ENCODE results near the gene EXOSC2.
A peak's percentile ranks its signal among the peaks of the same experiment; 100 is the strongest.

Gene EXOSC2

DNA sequence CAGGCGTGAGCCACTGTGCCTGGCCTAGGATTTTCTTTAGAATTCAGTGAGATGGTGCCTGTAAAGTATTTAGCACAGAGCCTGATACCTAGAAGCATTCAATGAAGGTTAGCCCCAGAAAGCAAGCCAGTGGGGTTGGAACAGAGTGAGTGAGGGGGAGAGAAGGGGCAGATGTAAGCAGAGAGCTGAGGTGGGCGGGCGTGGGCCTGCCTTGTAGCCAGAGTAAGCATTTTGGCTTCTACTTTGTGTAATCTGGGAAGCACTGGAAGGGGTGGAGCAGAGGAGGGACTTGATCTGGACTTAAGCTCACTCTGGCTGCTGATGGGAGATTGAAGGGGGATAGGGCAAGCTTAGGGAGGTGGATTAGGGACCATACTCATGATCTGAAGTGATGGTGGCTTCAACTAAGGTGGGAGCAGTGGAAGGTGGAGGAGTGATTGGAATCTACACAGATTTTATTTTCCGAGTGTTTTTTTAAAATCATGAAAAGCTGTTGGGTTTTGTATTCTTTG is 2.6 kb downstream of the EXOSC2 start:
- no peak for DNase-seq (ENCODE audit: low read depth in 1 of 2, low spot score in 1 of 2)

DNA sequence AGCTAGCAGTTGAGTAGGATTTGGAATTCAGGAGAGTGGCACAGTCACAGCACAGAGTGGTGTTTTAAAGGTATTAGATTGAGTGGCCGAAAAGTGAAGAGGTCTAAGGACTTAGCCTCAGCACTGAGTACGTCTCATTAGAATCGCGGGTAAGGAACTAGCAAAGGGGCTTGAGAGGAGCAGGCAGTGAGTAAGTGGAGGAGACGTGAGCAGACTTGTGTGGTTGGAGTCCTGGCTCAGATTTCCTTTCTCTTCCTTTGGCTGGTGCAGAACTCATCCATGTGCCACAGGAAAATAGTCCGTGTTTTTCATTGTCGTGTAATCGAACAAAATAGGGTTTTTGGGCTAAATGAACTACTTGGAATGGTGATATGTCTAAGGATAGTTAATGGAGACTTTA is 3.4 kb downstream of the EXOSC2 start:
- DNase-seq (ENCODE audit: low read depth in 1 of 2, low spot score in 1 of 2), result no peak

DNA sequence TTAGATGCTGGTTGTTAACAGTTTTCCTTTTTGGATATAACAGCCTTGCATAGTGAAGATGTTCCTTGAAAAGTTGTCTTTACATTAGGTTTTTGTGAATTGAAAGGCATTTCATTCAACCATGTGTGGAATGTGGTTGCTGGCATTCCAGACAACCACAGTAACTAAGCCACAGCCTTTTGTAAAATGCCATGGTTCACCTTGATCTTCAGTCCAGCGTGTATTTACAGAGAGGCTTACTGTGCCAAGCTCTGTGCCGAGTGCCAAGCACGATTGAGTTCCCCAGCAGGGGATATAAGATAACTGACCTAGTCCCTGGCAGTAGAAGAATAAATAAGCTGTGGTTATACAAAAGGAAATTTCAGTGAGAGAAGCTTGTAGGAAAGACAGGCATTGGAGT is 4.9 kb downstream of the EXOSC2 start:
- no peak for DNase-seq (ENCODE audit: low read depth in 1 of 2, low spot score in 1 of 2)

DNA sequence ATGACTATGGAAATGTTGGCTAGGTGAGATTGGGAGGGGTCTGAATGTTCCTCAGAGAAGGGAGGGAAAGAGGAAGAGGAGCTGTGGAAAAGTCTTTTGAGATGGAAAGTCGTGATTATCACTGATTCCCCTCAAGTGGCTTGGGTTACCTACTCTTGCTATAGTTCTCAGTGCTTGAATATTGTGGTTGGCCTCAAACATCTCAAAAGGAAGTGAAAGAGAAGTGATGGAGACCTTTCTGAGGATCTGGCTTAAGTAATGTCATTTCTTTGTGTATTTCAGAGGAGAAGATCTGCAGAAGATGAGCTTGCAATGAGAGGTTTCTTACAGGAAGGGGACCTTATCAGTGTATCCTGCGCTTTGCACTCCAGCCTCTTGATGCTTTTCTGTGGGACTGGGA is 5.5 kb downstream of the EXOSC2 start:
- DNase-seq (ENCODE audit: low read depth in 1 of 2, low spot score in 1 of 2), result no peak

DNA sequence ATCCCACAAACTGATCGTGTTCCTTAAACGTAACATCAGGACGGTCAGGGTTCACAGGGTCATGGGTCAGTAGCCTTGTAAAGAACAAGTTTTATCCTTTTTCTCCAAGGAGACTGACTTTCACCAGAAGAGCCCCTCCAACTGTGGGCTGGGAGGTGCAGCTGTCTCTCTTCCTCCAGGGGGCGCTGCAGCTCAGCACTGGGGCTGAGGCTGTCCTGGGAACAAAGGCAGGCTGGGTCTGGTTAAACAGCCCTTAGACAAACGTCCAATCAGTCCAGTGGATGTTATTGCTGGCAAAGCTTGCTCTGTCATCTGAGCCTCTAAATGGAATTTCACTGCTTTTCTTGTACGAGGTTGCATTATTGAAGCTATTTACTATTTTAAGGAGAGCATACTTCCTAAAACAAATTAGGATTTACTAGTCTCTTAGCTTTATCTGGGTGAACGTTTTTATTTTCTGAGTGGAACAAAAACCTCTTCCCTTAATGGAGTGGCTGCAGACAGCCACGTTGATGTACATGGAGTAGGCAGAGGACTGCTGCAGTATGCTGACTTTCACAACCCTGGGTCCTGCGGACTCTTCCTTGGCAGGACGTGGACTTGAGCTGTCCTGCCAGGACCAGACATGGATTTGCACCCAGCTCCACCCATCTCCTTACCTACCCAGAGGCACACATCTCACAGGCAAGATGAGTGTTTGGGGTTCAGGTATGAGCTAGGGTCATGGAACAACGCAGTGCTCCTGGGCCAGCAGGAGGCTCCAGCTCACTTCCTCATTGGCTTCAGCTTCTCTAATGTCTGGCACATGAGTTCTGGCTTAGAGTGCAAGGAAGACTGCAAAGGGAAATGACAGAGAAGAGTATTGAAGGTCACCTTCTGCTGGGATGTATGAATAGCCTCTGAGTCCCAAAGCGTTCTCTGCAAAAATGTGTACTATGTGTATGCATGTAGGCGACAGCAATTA is 7.8 kb downstream of the EXOSC2 start:
- DNase-seq (ENCODE audit: low read depth in 1 of 2, low spot score in 1 of 2), result peak; percentile 42 to 57

DNA sequence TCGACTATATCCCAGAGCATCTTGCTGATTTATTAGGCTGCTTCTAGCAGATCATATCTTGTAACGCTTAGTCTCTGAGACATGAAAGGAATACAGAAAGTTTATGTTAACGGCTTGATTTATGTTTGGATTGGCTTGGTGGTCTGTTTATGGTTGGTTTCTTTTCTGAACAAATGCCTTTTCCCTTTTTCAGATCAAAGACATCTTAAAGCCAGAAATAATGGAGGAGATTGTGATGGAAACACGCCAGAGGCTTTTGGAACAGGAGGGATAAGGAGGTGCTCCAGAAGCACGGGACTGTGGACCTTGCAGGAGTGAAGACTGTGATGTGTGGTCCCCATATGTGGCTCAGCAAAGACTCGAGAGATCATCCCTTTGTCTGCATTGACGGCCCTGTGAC is 9.9 kb downstream of the EXOSC2 start:
- DNase-seq (ENCODE audit: low read depth in 1 of 2, low spot score in 1 of 2), result no peak

DNA sequence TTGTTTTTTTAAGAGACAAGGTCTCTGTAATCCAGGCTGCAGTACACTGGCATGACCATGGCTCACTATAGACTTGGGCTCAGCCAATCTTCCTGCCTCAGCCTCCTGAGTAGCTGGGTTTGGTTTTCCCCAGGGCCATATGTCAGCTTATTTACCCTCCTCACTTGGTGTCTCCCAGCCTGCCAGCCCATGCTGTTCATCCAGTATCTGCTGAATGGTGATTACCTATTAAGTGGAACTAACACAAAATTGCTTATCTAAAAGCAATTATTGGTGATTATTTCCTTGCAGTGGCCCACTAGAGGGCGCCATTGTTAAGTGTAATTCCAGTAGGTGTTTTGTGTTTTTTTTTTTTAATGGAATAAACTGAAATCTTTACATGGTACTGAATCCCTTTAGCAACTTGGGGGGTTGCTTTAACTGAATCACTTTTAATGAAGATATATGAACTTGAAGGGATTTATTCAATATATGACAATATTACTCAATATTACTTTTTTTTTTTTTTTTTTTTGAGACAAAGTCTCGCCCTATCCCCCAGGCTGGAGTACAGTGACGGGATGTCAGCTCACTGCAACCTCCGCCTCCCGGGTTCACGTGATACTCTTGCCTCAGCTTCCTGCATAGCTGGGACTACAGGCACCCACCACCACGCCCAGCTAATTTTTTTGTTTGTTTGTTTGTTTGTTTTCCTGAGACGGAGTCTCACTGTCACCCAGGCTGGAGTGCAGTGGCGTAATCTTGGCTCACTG is 13.8 kb downstream of the EXOSC2 start:
- peak; percentile 33 to 66 for DNase-seq (ENCODE audit: low read depth in 1 of 2, low spot score in 1 of 2)

DNA sequence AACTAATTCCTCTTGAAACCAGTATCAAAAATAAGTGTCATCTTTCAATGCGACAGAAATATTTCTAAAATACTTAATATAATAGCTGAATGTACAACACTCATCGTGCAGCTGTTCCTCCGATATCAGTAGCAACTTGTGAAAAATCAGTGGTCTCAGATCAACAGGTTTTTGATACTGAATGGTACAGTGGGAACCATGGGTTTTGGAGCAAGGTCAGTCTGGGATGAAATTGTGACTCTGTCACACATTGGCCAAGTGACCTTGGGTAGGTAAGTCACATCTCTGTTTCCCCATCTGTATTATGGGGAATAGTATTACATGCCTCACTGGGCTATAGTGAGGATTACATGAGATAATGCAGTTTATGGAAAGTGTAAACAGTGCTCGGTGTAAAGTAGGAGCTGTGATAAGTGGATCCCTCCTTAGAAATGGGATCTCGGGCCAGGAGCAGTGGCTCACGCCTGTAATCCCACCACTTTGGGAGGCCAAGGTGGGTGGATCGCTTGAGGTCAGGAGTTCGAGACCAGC is 17.3 kb downstream of the EXOSC2 start:
- no peak for DNase-seq (ENCODE audit: low read depth in 1 of 2, low spot score in 1 of 2)

DNA sequence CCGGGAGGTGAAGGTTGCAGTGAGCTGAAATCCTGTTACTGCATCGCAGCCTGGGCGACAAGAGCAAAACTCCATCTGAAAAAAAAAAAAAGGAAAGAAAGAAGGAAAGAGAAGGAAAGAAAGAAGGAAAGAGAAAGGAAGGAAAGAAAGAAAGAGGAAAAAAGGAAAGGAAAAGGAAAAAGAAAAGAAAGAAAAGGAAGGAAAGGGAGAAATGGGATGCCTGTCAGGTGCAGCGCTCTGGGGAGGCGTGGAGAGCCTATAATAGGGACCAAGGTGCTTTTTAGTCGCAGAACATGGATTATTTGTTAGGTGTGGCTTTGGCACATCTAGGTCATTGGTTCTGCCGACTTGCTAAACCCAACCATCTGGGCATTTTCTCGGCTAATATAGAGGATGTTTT is 17.9 kb downstream of the EXOSC2 start:
- no peak for DNase-seq (ENCODE audit: low read depth in 1 of 2, low spot score in 1 of 2)

DNA sequence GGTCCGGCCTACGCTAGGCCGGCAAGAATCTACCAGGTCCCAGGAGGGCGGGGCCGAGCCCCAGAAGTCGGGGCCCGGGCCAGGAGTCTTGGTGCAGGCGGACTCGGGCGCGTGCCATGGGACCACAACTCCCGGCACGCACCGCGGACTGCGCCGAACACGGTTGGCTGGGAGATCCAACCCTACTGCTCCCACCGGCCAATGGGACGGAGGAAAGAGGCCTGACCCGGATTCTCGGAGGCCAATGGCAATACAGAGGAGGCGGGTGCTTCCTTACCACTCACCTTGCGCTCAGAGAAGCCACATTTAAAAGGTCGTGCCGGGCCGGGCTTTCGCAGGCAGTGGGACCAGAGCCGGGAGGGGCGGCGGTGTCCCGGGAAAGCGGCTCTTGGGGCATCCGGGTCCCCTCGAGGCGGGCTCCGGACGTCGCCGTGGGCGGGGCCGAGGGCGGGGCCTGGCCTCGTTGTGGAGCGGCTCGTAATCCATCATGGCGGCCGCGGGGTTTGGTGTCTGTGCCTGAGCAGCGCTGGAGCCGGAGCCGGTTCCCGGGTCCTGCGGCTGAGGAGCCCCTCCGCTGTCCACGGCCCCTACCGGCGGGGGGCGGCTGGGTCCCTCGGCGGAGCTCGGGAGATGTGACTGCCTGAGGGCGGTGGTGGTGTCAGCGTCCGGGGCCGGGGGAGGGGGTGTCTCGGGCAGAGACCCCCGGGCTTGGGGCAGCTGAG is 19.1 kb downstream of the EXOSC2 start:
- peak; percentile 89 to 97 for DNase-seq (ENCODE audit: low read depth in 1 of 2, low spot score in 1 of 2)

DNA sequence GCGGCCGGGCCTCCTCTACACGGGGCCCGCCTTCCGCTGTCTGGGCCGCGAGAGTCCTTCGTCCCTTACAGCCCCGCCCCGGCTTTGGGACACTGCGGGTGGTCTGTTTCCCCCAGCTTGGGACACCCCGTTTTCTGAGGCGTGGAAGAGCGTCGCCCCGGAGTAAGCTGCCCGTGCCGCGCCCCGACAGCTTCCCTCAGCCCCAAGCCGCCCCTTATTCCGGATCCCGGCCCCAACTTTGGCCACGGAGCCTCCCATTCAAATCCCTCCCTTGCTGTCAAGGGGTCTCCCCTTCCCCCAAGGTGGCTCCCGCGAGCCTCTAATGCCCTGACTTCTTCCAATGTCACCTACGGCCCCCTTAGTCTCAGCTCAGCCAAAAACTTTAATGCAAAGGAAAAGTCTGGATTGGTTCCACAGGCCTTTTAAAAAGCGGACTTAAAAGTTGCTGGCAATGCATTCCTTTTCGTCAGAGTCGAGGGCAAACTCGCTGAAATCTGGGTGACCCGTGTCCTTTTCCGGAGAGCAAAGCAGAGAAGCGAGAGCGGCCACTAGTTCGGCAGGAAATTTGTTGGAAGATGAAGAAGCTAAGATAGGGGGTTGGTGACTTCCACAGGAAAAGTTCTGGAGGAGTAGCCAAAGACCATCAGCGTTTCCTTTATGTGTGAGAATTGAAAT is 19.8 kb downstream of the EXOSC2 start:
- no peak for DNase-seq (ENCODE audit: low read depth in 1 of 2, low spot score in 1 of 2)

DNA sequence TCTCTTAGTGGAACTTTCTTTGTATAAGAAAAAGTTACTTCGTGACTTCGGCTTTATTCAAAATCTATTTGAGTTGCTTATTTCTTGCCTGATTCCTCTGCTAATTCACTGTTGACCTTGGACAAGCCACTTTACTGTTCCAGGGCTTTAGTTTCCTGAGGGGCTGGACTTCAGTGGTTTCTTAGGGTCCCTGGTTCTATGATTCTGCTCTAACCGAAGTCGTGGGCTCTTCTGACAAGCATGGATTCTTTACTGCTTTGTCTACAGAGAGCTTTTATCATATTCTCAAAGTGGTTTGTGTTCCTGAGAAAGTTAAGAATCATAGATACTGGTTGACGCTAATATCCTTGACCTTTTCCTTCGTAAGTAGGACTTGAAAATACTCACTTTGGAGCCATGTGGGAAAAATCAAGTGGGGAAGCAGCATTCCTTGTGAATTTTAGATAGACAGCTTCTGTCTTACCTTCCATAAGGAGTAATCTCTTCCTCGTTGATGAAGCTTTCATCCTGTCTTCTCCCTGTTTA is 21.1 kb downstream of the EXOSC2 start:
- no peak for DNase-seq (ENCODE audit: low read depth in 1 of 2, low spot score in 1 of 2)

DNA sequence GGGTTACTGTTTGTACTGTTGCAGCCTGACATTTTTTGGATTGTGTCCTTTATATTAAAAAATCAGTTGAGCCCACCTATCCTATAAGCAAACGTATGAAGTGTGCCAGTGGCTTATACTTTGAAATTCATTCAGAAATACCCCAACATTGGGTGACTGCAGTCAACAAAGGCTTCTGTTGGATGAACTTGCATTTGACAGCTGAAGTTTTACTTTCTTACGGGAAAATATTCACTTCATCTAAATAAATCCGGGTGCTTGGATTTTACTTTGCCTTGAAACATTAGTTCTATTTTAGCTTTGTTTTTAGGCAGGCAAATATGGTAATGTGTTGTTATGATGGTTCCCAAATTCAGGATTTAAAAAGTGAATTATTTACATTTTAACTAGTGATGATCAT is 21.7 kb downstream of the EXOSC2 start:
- no peak for DNase-seq (ENCODE audit: low read depth in 1 of 2, low spot score in 1 of 2)

DNA sequence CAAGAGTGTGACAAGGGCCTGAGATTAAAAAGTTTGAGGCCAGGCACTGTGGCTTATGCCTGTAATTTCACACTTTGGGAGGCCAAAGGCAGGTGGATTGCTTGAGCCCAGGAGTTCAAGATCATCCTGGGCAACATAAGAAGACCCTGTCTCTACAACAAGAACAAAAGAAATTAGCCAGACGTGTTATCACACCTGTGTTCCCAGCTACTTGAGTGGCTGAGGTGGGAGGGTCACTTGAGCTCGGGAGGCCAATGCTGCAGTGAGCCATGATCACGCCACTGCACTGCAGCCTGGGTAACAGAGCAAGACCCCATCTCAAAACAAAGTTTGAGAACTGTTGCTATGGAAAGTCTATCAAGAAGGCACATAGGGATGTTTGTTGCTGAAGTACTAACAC is 25.0 kb downstream of the EXOSC2 start:
- no peak for DNase-seq (ENCODE audit: low read depth in 1 of 2, low spot score in 1 of 2)

DNA sequence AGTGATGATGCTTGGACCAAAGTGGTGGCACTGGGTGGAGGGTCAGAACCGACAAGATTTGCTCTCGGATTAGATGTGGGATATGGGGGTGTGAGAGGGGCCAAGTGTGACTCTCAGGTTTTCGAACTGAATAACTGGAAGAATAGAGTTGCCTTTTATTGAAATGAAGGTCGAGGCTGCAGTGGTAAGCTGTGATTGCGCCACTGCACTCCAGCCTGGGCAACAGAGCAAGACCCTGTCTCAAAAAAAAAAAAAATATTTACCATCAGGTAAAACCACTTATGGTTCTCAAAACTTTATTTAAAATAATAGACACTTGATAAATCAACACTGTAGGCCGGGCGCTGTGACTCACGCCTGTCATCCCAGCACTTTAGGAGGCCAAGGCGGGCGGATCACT is 27.2 kb downstream of the EXOSC2 start:
- DNase-seq (ENCODE audit: low read depth in 1 of 2, low spot score in 1 of 2), result no peak

DNA sequence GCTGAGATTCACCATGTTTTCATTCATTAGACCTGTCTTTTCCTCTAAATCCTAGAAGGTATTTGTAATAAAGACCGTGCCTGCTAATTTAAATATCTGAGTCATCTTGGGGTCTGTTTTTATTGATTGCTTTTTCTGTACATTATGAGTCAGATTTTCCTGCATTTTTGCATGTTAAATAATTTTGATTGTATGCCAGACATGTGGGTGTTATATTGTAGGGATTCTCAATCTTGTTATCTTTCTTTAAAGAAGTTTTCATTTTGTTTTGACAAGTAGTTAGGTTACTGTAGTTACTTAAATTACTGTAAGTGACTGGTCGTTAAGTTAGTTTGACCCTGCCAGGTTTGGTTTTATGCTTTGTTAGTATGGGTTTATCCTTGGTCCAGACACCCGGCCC is 35.1 kb downstream of the EXOSC2 start:
- no peak for DNase-seq (ENCODE audit: low read depth in 1 of 2, low spot score in 1 of 2)

DNA sequence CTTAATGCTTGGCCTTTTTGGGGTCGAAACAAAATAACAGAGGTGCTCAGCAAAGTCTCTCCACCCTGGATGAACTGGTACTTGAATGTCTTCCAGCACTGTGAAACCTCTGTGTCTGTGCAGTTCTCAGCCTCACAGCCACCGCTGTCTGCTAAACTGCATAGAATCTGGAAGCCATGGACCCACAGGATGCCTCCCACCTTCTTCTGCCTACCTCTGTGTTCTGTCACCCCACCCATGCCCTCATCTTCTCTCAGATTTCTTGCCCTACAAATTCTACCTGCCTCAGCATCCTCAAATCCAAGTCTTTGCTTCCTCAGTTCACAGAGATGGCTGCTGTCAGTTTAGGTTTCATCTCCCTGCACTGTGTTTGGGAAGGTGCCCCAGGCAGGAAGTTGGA is 35.6 kb downstream of the EXOSC2 start:
- DNase-seq (ENCODE audit: low read depth in 1 of 2, low spot score in 1 of 2), result no peak

DNA sequence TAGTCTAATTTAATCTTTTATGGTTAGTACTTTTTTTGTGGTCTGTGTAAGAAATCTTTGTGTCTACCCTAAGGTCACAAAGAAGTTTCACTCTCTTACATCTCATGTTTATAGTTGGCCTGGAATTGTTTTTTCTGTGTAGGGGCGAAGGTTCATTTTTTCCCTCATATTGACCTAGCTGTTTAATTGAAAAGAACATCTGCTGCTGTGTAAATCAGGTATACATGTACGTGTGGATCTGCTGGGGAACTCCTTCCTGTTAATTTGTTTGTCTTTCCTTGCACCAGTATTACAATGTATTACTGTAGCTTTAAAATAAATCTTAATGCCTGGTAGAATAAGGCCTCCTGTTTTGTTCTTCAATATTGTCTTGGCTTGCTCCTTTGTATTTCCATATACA is 37.8 kb downstream of the EXOSC2 start:
- DNase-seq (ENCODE audit: low read depth in 1 of 2, low spot score in 1 of 2), result no peak

DNA sequence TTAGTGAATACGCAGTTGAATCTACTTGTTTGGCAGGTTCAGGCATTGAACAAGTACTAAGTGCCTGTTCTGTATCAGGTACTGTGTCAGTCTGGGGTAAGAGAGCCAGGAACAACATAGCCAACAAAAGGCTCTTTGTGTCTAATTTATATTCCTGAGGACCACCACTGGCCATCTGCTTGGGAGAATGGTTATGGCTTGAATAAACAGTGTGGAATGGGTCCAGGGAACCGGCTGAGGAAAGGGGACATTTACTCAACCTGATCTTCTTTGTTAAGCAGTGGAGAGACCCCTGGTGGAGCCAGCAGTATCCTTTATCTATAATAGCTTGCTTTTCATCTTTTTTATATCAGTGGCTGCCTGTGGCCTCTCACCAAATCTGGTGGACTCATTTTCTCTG is 38.6 kb downstream of the EXOSC2 start:
- DNase-seq (ENCODE audit: low read depth in 1 of 2, low spot score in 1 of 2), result no peak

DNA sequence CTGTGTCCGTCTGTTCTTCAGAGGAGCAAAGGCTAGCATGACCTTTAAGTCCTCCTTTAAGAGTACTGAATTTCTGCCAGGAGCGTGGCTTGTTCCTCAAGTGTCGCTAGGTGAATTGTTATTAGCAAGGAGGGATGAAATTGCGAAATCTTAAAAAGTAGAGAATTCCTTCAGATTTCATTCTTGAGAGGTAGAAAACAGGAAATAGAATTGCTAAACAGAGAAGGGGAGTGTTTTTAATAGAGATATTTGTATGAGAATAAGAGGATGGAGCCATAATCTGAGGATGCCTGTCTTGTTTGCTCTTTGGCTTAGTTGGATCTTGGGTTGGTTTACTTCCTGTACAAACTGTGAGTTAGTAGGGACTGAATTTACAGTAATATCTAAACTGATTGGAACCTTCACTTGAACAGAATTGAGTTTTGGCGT is 39.2 kb downstream of the EXOSC2 start:
- no peak for DNase-seq (ENCODE audit: low read depth in 1 of 2, low spot score in 1 of 2)
